ENCODE measurements around the gene CIPC. TPM values are rescaled to one million over a fixed set of nuclear protein-coding genes. Genes with fewer than 3 reads are reported as not detected.

The CIPC gene
- total RNA-seq, 1 donor from 2014 or later, result 39.5 TPM

DNA sequence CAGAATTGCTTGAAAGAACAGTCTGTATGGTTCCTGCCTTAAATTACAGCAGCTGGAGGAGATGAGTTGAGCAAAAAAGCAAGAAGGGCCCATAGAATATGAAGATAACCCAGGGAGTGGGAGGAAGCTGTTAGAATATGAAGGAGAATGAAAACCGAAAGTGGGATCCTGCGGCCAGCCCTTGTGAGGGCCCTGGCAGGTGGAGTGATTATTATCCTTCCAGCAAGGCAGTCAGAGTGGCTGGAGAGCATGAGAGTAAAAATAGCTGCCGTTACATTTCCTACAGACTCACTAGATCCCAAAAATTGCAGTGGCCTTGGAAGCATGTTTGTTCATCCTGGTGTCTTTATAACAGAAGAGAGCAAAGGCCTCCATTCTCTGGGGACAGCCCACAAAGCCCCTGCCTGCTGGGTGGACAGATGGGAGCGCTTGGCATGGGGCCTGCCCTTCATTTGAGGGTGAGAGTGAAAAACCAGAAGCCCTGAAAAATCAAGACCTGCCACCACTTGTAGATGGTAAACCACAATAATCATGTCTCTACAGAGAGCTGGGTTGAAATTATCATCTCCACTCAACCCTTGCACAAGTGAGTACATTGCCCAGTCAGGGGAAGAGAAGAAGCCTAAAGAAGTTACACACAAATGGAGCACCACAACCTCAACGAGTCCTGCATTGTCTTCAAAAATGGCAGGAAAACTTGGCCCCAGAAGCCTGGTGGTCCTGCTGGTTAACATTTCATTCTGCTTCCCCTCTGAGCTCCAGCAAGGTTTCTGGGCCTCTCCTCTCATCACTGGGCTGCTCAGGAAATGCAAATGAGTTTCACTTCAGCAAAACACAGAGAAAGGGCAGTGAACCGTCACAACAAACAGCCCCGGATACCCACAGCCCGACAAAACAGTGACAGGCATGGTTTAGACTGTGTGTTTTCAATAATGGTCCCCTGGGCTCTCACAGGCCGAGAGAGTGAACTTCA, 23.0 kb downstream of the CIPC start:
- intact Hi-C loops (cut with DNase I), result no loop called here
- no peak for ATAC-seq
- no peak for DNase-seq (ENCODE audit: low spot score)

- intact Hi-C loops (cut with DNase I), result no loop called here
- DNase-seq (ENCODE audit: low spot score), result no peak
- no peak for ATAC-seq
These were observed 24.6 kb downstream of the CIPC start for GRCh38 chr14:77122526-77123125.

- intact Hi-C loops (cut with DNase I), result no loop called here
- DNase-seq (ENCODE audit: low spot score) (peak; percentile 73), ATAC-seq (peak; percentile 81)
These were observed 25.6 kb downstream of the CIPC start for GRCh38 chr14:77123381-77124325.

- DNase-seq (ENCODE audit: low spot score), result peak; percentile 69
- intact Hi-C loops (cut with DNase I), result no loop called here
- ATAC-seq, result peak; percentile 76
These were observed 26.6 kb downstream of the CIPC start for GRCh38 chr14:77124345-77125280.

- ATAC-seq (no peak), DNase-seq (ENCODE audit: low spot score) (no peak)
- intact Hi-C loops (cut with DNase I), result no loop called here
These were observed 27.3 kb downstream of the CIPC start for GRCh38 chr14:77125281-77125801.

- no peak for ATAC-seq
- intact Hi-C loops (cut with DNase I), result no loop called here
These were observed 27.8 kb downstream of the CIPC start for GRCh38 chr14:77125823-77126325.

GRCh38 chr14:77126461-77126990, 28.5 kb downstream of the CIPC start:
- DNase-seq (ENCODE audit: low spot score), result no peak
- intact Hi-C loops (cut with DNase I), result no loop called here
- no peak for ATAC-seq

More at GRCh38 chr14:77125823-77126325, 27.8 kb downstream of the CIPC start:
- DNase-seq (ENCODE audit: low spot score), result no peak

GRCh38 chr14:77128414-77128891, 30.4 kb downstream of the CIPC start:
- intact Hi-C loops (cut with DNase I), result no loop called here
- no peak for DNase-seq (ENCODE audit: low spot score)
- ATAC-seq, result no peak

GRCh38 chr14:77130386-77130785, 32.3 kb downstream of the CIPC start:
- DNase-seq (ENCODE audit: low spot score) (no peak), ATAC-seq (no peak)
- intact Hi-C loops (cut with DNase I), result no loop called here

DNA sequence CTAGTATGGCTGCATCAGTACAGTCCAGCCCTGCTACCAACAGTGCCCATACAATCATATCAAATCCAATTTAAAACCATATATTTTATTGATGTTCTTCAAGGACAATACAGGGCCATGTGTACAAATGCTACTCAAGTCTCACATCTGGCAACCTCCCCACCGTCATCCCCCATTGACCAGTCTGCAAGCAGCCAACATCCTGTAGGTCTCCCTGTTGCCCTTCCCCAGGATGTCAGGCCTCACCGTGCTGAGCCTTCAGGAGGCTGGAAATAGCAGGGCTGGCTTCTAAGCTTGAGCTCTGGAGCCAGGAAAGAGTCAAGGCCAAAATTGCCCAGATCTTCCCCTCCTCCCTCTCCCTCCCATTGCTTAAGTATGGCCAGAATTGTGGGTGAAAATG, 33.1 kb downstream of the CIPC start:
- DNase-seq (ENCODE audit: low spot score), result no peak
- no peak for ATAC-seq
- intact Hi-C loops (cut with DNase I), result no loop called here

DNA sequence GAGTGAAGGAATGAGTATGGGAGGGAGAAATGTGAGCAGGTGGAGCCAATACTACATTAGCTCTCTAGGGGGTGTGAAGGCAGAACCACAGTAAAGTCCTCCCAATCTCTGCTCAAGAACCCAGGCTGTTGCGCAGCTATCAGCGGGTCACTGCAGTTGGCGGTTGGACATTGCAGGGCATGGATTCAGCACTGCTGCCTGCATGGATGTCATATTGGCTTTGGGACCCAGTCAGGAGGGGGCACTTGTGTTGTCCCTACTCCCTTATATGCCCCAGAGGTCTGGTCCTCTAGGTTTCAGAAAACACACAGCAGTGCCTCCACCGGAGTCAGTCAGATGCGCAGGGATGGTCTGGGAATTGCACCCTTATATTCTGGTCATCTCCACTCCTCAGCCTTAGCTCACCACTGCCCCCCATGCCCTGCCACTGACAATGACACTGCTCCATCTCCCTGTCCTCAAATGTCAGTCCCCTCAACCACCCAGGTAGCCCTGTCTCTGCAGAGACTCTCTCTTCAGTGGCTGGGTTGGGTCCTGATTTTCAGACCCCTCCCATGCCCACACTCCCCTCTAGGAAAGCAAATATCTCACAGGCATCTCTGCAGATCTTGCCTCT, 33.9 kb downstream of the CIPC start:
- DNase-seq (ENCODE audit: low spot score) (no peak), ATAC-seq (no peak)
- intact Hi-C loops (cut with DNase I), result no loop called here

DNA sequence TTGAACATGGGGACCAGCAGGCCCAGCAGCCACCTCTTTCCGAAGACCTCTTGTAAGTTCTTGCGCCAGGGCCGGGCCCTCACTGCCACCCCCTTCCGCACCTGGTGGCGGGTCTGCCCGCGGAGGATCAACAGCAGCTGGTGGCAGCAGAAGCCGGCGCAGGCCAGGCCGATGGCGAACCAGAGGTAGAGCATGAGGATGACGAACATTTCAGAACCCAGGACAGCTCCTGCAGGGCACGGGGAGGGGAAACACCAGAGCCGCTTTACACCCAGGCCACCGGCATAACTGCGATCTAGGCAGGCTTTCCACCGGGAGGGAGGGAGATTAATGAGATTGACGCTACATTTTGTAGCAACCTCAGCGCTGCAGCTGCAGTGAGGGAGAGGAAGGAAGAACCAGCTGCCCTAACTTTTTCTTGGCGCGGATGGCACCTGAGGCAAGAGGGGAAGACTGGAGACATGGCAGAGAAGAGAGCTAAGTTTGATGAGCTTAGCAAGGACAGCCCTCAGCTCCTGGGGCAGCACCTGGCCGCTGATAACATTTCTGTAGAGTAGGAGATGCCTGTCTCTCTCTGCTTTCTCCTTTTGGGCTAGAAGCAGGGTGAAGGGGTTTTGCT, 35.8 kb downstream of the CIPC start:
- DNase-seq (ENCODE audit: low spot score) (peak; percentile 32), ATAC-seq (peak; percentile 71)
- intact Hi-C loops (cut with DNase I), result no loop called here

GRCh38 chr14:77139022-77139421, 41.0 kb downstream of the CIPC start:
- no peak for DNase-seq (ENCODE audit: low spot score)
- intact Hi-C loops (cut with DNase I), result no loop called here
- no peak for ATAC-seq

DNA sequence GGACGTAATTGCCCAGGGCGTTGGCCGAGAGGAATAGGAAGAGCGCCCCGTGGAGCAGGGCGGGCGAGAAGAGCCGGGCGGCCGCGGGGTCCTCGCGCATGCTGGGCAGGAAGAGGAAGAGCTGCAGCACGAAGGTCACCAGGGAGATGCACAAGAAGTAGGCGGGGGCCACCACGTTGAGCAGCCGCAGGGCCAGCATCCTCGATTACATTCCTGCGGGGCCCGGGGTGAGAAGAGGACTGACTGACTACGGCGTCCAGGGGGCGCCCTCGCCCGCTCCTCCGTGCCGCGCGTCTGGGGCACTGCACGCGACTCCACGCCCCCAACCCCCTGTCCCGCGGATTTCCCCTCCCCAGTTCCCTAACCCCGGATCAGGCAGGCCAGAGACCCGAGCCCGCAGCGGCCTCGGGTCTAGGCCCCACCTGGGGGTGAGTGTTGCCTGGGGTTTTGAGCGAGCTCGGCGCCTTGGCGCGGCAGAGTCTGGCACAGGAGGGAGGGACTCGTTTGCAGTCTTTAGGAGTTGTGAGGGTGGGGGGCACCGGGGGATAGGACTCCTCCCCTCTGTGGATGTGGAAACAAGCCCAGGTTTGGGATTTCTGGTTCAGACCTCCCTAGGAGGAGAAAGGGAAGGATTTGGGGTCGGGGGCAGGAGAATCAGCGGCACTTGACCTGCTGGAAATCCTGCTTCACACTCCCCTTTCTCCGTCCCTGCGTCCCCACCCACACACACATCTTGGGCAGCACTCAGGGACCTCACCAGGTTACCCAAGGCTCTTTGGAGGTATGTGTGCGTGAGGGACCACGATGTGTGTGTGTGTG, 41.7 kb downstream of the CIPC start:
- intact Hi-C loops (cut with DNase I), result no loop called here
- DNase-seq (ENCODE audit: low spot score) (peak; percentile 55), ATAC-seq (no peak)

- intact Hi-C loops (cut with DNase I), result no loop called here
- ATAC-seq (no peak), DNase-seq (ENCODE audit: low spot score) (no peak)
These were observed 42.5 kb downstream of the CIPC start for GRCh38 chr14:77140359-77141213.
